Keratinocyte (primary cell): ENCODE measurements around the gene ACO2. TPM values are rescaled to one million over a fixed set of nuclear protein-coding genes. Genes with fewer than 3 reads are reported as not detected.

Experiments used
- DNase-seq: peaks from one replicate; pipeline ENCODE4 v3.0.0-alpha.2; 2011; ENCODE audit warnings: low read depth, missing footprints, low spot score
- FAIRE-seq: peaks from 2 replicates; lab custom pipeline; 2011; peaks lifted over from hg19 to GRCh38; lab: Jason Lieb, UNC
- H2AFZ ChIP-seq: 2 replicates; pipeline ENCODE4 v1.6.0; 2012; ENCODE audit warnings: low read length, control low read depth, inconsistent platforms; ENCODE audit not compliant: control insufficient read depth
- H3K27ac ChIP-seq: 2 replicates; pipeline ENCODE4 v1.5.1; 2011; ENCODE audit warnings: low read length; ENCODE audit not compliant: control insufficient read depth, insufficient read depth
- H3K27me3 ChIP-seq: 3 replicates; pipeline ENCODE4 v1.6.0; 2011; ENCODE audit warnings: low read length; ENCODE audit not compliant: control insufficient read depth, insufficient read depth; ENCODE audit errors: extremely low read depth
- H3K36me3 ChIP-seq, 2 experiments: 2 replicates in 1 of 2; 3 replicates in 1 of 2; pipeline ENCODE4 v1.5.1; 2011; ENCODE audit warnings: low read length in 2 of 2, mild to moderate bottlenecking in 1 of 2; ENCODE audit not compliant: control insufficient read depth in 2 of 2, insufficient read depth in 2 of 2; ENCODE audit errors: extremely low read depth in 1 of 2
- H3K4me1 ChIP-seq: 3 replicates; pipeline ENCODE4 v1.5.1; 2011; ENCODE audit warnings: low read length; ENCODE audit not compliant: control insufficient read depth, insufficient read depth; ENCODE audit errors: extremely low read depth
- H3K4me2 ChIP-seq: 3 replicates; pipeline ENCODE4 v1.6.0; 2011; ENCODE audit warnings: low read depth, low read length; ENCODE audit not compliant: control insufficient read depth, insufficient read depth; ENCODE audit errors: extremely low read depth
- H3K4me3 ChIP-seq, 3 experiments: fragments of 200-600 bp in 1 of 3; sonication (generic) in 1 of 3; 2 replicates in 2 of 3; 3 replicates in 1 of 3; pipeline ENCODE4 v1.5.1; 2011 to 2016; ENCODE audit warnings: low read length in 3 of 3, mild to moderate bottlenecking in 3 of 3, control low read depth in 2 of 3, inconsistent platforms in 1 of 3, low read depth in 1 of 3, mixed read lengths in 1 of 3, mixed run types in 1 of 3, moderate library complexity in 1 of 3; ENCODE audit not compliant: control insufficient read depth in 2 of 3, insufficient read depth in 2 of 3; ENCODE audit errors: extremely low read depth in 1 of 3
- H3K79me2 ChIP-seq: 2 replicates; pipeline ENCODE4 v1.6.0; 2012; ENCODE audit warnings: low read length; ENCODE audit not compliant: control insufficient read depth, insufficient read depth
- H3K9ac ChIP-seq: 3 replicates; pipeline ENCODE4 v1.6.0; 2011; ENCODE audit warnings: low read length; ENCODE audit not compliant: control insufficient read depth, insufficient read depth; ENCODE audit errors: extremely low read depth
- H3K9me1 ChIP-seq: 3 replicates; pipeline ENCODE4 v1.6.0; 2011; ENCODE audit warnings: low read length; ENCODE audit not compliant: control insufficient read depth, insufficient read depth; ENCODE audit errors: extremely low read depth
- H3K9me3 ChIP-seq: 2 replicates; pipeline ENCODE4 v1.5.1; 2012; ENCODE audit warnings: low read depth, low read length; ENCODE audit not compliant: control insufficient read depth
- H4K20me1 ChIP-seq: 3 replicates; pipeline ENCODE4 v1.6.0; 2011; ENCODE audit warnings: low read length; ENCODE audit not compliant: control insufficient read depth, insufficient read depth; ENCODE audit errors: extremely low read depth
- CTCF ChIP-seq, 3 experiments: IDR thresholded peaks in 1 of 3; conservative IDR thresholded peaks in 1 of 3; optimal IDR thresholded peaks in 1 of 3; 2 replicates in 2 of 3; 3 replicates in 1 of 3; pipeline versions ENCODE3 to v1.5.1; 2011; ENCODE audit warnings: low read length in 3 of 3, mild to moderate bottlenecking in 3 of 3, moderate library complexity in 2 of 3, control low read depth in 1 of 3, inconsistent platforms in 1 of 3; ENCODE audit not compliant: insufficient read depth in 2 of 3; ENCODE audit errors: extremely low read depth in 1 of 3
- EZH2 ChIP-seq: IDR thresholded peaks from one replicate; pipeline ENCODE4 v1.6.1; 2012; ENCODE audit warnings: inconsistent platforms, mild to moderate bottlenecking, low read length, moderate library complexity
- dilution Hi-C: fragments of 300-500 bp; cut with MboI; formaldehyde crosslinking; loops from one replicate; pipeline ENCODE4 v1.7.0; 2020; ENCODE audit warnings: low sequenced_read_pairs; ENCODE audit not compliant: extremely low pct_ligation_motif_present
- polyA plus RNA-seq, 5 experiments: library from polyadenylated mRNA; depleted of rRNA in 3 of 5; stranded (reverse) in 3 of 5; stranded (forward) in 1 of 5; unstranded in 1 of 5; fragments of >200 nt; gene quantifications; 1 replicate in 1 of 5; 2 replicates in 3 of 5; 3 replicates in 1 of 5; pipeline versions ENCODE4 v1.2.1 to v1.2.3, GENCODE V29; 2011 to 2012; ENCODE audit warnings: missing spikeins in 2 of 5, low read depth in 1 of 5, low replicate concordance in 1 of 5

Gene ACO2
- polyA plus RNA-seq, 1 donor (not counting 4 experiments of a cell fraction or from before 2014, with no cell fraction given) = 37.2 TPM

GRCh38 chr22:41435560-41435959 lies 33.4 kb upstream of the ACO2 start:
- Histone ChIP-seq H3K9me1 (no peaks in the 10 kb centered on the region), H3K36me3 (peaks cover 39 to 44% of the 10 kb centered on the region in 2 experiments), H2AFZ (no peak overlapping the region), H3K9ac (no peak overlapping the region), H3K4me2 (no peak overlapping the region), H3K27me3 (no peaks in the 10 kb centered on the region), H3K4me3 (no peak overlapping the region), H4K20me1 (peaks cover 9% of the 10 kb centered on the region), H3K79me2 (peaks cover 57% of the 10 kb centered on the region), H3K4me1 (no peaks in the 10 kb centered on the region), H3K27ac (no peak overlapping the region), H3K9me3 (no peaks in the 10 kb centered on the region)
- DNase-seq (no peak), FAIRE-seq (no peak)
- dilution Hi-C loops = no loop called here
- no peak for TF ChIP-seq CTCF (optimal IDR thresholded peaks at IDR 0.05 in 1 of 3, IDR thresholded peaks at IDR 0.05 in 1 of 3, conservative IDR thresholded peaks at IDR 0.05 in 1 of 3; ENCODE audit: extremely low read depth in 1 of 3, insufficient read depth in 2 of 3, low read length in 3 of 3)

DNA sequence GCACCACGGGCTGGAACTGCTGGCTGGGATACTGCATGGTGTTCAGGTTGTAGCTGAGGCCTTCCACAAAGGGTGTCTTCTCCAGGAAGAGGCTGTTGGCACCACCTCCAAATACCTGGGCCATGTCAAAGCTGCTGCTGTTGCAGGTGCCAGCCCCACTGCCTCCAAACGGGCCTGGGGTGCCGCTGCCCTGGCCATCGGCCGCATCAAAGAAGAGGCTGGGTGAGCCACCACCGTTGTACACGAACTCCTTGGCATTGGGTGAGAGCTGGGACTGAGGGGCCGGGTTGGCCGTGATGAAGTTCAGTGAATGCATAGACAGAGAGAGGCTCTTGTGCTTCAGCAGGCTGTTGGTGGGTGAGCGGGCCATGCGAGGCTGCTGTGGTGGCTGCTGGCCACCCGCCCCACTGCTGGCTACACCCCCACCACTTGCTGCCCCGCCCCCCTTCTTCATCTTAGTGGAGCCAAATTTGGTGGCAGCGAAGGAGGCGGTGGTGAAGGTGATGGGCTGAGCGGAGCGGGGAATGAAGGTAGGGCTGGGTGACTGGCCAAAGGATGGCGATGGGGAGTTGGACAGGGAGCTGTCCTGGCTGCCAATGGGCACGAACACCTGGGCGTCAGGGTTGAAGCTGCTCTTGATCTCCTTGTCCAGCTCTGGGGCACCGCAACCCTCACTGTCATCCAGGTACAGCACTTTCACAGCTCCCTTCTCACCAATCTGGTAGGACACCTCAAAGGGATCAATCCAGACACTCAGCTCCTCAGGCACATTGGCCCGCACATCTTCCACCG lies 32.4 kb upstream of the ACO2 start:
- H3K4me3 ChIP-seq = no peak overlapping the region
- no peak overlapping the region for H3K27ac ChIP-seq
- no peaks in the 10 kb centered on the region for H3K27me3 ChIP-seq
- H4K20me1 ChIP-seq = peaks cover 12% of the 10 kb centered on the region
- no peak for FAIRE-seq
- H3K79me2 ChIP-seq = peaks cover 66% of the 10 kb centered on the region
- dilution Hi-C loops = no loop called here
- no peak for TF ChIP-seq EZH2
- TF ChIP-seq CTCF (optimal IDR thresholded peaks at IDR 0.05 in 1 of 3, IDR thresholded peaks at IDR 0.05 in 1 of 3, conservative IDR thresholded peaks at IDR 0.05 in 1 of 3; ENCODE audit: extremely low read depth in 1 of 3, insufficient read depth in 2 of 3, low read length in 3 of 3) = no peak
- H3K9me3 ChIP-seq = no peaks in the 10 kb centered on the region
- DNase-seq = no peak
- no peaks in the 10 kb centered on the region for H3K9me1 ChIP-seq
- H3K9ac ChIP-seq = no peak overlapping the region
- peaks cover 41 to 44% of the 10 kb centered on the region in 2 experiments for H3K36me3 ChIP-seq
- H3K4me1 ChIP-seq = no peaks in the 10 kb centered on the region
- no peak overlapping the region for H2AFZ ChIP-seq
- no peak overlapping the region for H3K4me2 ChIP-seq
